ENCODE data around the gene VSIG10. TPM values are rescaled to one million over a fixed set of nuclear protein-coding genes. Genes with fewer than 3 reads are reported as not detected.

The VSIG10 gene
- total RNA-seq, 1 experiment from 2014 or later, result 10.9 TPM

GRCh38 chr12:118015306-118015705, 88.5 kb downstream of the VSIG10 start:
- Mint-ChIP-seq H3K27ac (ENCODE audit: low read depth, unreplicated experiment) (no peak overlapping the region), H3K4me3 (ENCODE audit: unreplicated experiment) (no peak overlapping the region), H3K4me1 (ENCODE audit: insufficient read depth, unreplicated experiment) (peaks cover 6% of the 10 kb centered on the region), H3K9me3 (ENCODE audit: unreplicated experiment) (no peaks in the 10 kb centered on the region), H3K27me3 (ENCODE audit: insufficient read depth, unreplicated experiment) (no peaks in the 10 kb centered on the region), H3K36me3 (ENCODE audit: insufficient read depth, unreplicated experiment) (peaks cover 13% of the 10 kb centered on the region)
- ChIA-PET POLR2A (no interaction called here), CTCF (no interaction called here)
- intact Hi-C loops (cut with micrococcal nuclease), result no loop called here
- no peak for DNase-seq (ENCODE audit: unreplicated experiment)
- no TSS peak for BruUV-seq (replicated peaks)
- no peak for TF ChIP-seq CTCF (IDR thresholded peaks at IDR 0.05; ENCODE audit: unreplicated experiment)

Other genes starting within 250 kb of the VSIG10 start
- gene KSR2, start 135.0 kb downstream of the VSIG10 start, total RNA-seq (2022), result 0.02 TPM in 1 of 2 replicates, not detected in the other
- gene RFC5, start 87.3 kb downstream of the VSIG10 start, total RNA-seq (2022), result 10.1 and 13.9 TPM in 2 replicates
- gene WSB2, start 42.8 kb downstream of the VSIG10 start, total RNA-seq (2022), result 55.9 and 99.8 TPM in 2 replicates
- 91.4 and 117 TPM in 2 replicates for gene PEBP1, start 32.1 kb upstream of the VSIG10 start, total RNA-seq (2022)